NCI-H2196 treated with DMSO at 0.1 percent for 48 hours (cell line): ENCODE results near the gene EEA1.
"Not testable (repeated sequence)": the region's sequence is repeated elsewhere in the genome, so short reads cannot be mapped to it uniquely, and the experiment has no call there.

Experiments used
- DNase-seq: peaks from one replicate; lab custom pipeline; 2025; ENCODE audit not compliant: unreplicated experiment; lab: John Stamatoyannopoulos, UW

EEA1 gene

DNA sequence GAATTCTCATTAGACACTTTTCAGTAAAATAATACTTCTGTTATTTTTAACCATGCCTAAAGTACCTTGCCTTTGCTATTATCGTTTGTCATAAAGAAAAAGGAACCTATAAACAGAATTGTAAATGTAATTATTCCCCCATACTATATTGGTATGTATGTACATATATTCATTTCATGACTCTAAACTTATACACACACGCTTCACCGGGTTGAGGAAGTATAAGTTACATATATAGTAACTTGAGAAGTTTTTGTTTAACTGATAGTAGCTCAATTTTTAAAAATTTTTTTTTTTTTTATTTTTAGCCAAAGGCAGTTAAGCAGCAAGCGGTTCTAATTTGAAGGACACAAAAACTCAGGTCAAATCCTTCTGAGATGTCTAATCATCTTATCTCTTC is 118.7 kb downstream of the EEA1 start:
- DNase-seq: no peak

DNA sequence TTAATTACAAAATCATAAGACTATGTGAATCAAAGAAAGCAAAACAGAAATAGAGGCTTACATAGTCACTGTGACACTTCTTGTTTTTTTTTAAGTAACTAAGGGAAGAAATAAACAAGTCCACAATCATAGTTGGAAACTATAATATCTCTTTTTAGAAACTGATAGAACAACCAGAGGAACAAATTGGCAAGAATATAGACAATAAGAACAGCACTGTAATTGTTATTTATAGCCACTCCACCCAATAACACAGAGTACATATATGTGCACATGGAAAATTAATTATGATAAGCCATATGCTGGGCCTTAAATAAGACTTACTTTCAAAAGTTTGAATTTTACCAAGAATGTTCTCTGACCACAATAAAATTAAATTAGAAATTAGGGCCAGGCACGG is 125.2 kb downstream of the EEA1 start:
- no peak for DNase-seq

DNA sequence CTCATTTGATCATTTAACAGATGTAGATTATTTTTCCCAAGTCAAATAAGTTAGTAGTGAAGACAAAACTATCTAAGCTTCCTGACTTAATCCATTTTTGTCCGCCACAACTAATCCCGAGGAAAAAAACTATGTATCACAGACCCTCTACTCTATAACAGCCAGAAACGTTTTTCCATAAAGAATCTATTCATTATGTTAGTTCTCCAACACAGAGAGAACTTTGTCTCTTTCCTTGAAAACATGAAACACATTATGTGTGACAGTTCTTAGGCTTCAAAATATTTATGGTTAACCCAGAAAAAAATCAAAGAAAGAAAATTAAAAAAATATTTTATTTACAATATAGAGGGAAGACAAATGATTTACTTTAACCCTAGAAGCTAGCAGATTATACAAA is 126.2 kb downstream of the EEA1 start:
- DNase-seq: no peak

DNA sequence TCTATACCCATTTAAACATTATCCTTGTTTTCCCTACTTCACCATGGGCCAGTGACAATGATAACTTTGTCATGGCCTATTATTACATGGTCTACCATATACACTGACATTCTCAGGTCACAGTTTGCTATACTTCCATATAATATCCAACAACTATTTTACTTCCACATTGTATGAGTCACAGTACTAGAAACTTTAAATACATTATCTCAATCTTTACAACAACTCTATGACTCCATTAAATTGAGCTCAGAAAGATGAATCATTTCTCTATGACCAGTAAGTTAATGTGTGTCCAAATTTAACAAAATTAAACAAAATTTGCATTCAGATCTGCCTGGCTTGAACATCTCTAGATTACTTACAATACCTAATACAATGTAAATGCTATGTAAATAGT is 132.4 kb downstream of the EEA1 start:
- no peak for DNase-seq

DNA sequence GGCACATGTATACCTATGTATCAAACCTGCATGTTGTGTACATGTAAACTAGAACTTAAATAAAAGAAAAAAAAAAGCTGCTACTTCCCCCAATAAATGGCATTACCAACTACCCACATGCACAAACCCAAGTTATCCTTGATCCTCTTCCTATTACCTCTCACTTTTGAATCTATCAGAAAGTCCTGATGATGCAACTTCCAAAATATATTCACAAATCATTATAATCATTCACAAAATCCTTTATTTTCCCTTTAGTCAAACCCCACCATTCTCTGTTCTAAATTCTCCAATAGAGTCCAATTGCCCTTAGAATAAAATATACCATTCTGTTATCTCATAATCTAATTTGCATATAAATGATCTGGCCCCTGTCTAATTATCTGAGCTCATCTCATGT is 134.3 kb downstream of the EEA1 start:
- DNase-seq: no peak

DNA sequence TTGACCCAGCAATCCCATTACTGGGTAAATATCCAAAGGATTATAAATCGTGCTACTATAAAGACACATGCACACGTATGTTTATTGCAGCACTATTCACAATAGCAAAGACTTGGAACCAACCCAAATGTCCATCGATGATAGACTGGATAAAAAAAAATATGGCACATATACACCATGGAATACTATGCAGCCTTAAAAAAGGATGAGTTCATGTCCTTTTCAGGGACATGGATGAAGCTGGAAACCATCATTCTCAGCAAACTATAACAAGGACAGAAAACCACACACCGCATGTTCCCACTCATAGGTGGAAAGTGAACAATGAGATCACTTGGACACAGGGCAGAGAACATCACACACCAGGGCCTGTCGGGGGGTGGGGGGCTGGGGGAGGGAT is 134.7 kb downstream of the EEA1 start:
- DNase-seq: not testable (repeated sequence)

DNA sequence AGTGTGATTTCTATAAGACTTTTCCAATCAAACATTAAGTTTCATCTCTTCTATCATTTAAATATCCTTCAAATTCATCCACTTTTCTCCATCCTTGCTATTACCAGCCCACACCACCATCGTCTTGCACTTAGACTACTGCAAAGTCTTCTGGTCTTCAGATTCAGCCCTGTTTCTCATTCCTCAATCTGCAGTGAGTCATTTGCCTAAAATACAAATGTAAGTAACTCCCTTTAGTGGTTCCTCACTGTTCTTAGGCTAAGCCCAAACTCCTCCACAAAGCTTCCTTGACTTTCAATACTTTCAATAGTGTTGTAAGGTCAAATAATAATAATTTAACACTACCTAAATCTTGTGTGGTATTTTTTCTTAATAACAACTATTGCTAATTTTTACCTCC is 143.1 kb downstream of the EEA1 start:
- no peak for DNase-seq

DNA sequence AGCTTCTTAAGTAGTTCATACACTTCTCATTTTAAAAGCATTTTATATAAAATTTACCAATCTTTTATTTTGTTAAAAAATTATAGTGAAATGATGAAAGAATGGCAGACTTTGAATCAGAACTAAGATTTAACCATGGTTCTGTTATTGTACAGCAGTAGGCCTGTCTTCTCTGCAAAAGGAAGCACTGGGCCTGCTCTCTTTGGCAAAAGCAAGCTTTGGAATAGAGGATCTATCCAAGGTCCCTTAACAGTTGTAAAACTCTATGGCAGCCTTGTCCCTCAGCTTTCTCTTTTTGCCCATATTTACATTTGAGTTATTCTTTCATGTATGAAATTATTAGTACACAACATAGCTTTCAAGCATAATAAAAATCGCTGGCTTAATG is 143.5 kb downstream of the EEA1 start:
- DNase-seq: no peak

DNA sequence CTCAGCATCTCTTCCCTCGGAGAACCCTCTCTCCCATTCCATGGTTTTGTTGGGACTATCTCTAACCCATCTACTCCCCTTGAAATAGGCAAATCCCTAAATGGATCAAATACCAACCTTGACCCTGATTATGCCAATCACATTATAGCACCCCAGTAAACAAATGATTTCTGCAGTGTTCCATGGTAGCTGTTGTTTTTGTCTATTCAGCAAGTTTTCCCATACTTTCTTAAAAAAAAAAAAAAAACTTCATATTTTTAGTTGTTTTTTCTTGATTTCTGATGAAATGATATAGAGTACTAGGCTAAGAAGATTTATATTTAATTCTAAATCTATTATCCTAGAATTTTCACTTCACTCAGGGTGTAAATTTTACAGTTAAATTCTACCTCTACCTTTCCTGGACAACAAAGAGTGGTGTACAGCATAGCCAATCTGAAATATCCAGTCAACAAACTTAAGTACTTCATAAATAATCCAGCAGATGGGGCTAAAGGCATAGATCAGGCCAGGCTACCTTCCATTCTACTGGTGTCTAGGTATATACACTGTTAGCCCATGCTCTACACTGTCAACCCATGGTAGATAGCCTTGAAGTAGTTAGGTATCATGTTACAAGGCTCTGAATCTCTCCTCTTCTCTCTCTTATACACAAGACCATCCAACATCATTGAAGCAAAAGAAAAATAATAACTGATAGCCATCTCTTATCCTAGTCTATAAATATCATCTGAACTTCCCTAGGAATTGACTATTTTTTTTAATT is 144.1 kb downstream of the EEA1 start:
- peak; percentile 61 for DNase-seq

DNA sequence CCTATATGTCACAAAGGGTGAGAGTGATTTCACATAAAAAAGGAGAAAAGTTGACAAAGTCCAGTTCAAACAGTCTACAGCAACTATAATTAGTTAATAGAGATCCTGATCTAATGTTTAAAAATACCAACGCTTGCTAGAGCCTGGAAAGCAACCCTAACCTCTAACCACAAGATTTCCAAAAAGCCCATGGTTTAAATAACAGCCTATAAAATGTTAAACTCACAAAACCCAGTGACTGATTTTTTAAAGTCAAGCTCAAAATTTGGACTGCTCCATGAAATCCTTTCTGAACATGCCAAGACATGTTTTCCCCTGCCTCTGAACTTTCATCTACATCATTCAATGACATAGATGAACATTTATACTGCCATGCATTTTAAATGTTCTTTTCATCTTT is 144.7 kb downstream of the EEA1 start:
- DNase-seq: no peak

DNA sequence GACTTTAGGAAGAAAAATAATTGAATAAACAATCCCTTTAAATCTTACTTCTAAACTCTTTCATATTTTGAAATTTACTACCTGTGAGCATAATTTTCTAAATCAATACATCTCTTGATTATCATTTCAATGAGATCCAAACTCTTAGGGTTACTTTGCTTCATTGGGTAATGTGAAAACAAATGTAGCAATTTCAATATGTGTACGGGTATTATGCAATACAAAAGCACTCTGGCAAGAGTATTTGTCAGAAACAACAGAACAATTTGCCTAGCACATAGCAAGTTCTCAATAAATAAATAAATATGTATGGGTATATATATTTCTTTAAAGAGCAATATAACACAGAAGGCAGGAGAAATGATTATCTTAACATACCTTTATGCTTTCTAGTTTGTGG is 149.2 kb downstream of the EEA1 start:
- DNase-seq: no peak

DNA sequence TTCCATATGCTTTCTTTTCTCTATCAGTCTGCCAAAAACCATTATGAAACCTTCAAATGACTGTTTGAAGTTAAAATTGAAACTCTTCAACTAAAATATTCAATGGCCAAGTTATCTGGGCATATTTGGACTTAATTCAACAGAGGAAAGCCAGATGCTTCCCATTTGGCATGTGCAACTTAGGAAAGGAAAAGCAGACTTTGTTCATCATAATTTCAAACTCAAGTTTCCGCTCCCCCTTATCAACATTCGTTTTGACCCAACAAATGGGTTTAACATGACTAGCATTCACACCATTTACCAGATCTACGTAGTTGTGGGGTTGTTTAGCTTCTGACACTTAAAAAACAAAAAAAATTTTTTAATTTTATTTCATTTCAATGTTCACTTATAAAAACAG is 150.6 kb downstream of the EEA1 start:
- DNase-seq: no peak

DNA sequence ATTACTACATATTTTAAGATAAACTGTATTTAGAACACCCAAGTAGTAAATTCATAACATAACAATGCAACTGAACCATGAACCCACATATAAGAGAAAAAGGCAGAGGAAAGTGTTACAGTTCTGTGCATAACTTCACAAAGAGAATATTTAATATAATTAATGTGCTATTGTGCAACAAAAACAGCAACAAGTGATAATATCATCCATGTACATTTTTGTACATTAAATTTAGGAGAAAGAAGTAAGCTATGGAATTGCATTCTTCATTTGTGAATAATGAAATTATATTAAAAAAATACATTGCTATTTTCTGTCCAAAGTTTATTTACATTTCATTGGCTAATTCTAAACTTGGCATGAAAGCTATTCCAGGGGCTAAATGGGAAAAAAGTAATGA is 153.7 kb downstream of the EEA1 start:
- no peak for DNase-seq

DNA sequence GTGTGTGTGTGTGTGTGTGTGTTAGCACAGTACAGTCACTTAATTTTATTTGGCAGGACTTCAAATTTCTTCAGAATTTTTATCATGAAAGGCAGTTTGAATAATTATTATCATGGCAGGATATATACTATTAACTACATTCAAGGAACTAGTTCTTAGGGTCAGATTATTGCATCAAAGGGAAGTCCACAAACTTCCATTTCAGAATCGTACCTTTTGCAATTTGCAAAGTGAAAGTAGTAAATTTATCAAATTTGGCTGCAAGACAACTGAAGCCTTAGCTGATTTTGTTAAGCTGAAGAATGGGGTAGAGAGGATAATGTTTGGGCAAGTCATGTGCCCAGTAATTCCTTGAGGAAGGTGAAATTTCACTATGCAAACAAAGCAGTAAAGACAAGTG is 158.1 kb downstream of the EEA1 start:
- no peak for DNase-seq

DNA sequence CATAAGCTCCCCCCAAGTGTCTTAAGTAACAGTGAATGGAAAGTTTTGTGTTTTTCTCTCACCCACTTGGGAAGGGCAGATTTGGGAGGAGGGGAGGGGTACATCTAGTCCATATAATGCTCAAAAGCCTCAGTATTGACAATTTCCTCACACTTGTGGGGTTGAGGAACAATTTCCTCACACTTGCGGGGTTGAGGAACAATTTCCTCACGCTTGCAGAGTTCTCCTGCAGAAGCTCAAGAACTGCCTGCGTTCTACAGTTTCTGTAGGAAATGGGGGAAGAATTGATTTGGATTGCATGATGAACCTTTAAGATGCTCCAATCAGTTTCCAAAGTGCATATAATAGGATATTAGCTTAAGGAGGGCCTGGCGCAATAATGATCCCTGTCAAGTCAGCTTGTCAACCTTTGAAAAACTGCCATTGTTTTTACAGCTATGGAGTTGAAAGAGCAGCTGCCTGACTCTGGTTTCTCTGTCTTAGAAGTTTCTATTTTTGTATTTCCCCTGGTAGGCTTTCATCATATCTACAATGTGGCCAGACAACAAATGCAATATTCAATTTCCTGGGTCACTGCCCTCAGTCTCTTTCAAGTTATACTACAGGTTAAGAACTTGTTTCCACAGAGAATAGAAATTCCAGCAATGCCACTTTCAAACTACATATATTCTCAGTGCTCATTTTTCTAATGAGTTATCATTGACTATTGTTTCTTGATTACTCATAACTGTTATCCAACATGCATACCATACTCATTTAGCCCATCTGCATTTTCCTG is 159.8 kb downstream of the EEA1 start:
- no peak for DNase-seq

DNA sequence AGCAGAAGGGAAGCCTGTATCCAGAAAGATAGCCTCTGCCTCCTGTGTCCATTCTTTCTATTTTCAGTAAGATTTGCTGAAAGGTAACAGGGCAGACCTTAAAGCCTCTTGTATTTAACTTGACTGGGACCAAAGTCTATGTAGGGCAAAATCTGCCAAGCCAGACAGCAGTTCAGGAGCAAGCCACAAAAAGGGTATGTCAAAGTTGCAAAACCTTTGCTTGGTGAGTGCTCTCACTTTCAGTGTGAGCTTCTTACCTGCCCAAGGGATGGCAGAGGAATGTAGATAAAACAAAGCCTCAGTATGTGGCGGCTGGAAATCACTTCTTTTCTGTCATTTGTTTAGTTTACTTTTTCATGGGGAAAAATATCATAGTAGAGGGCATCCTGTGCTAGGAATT is 163.2 kb downstream of the EEA1 start:
- no peak for DNase-seq

DNA sequence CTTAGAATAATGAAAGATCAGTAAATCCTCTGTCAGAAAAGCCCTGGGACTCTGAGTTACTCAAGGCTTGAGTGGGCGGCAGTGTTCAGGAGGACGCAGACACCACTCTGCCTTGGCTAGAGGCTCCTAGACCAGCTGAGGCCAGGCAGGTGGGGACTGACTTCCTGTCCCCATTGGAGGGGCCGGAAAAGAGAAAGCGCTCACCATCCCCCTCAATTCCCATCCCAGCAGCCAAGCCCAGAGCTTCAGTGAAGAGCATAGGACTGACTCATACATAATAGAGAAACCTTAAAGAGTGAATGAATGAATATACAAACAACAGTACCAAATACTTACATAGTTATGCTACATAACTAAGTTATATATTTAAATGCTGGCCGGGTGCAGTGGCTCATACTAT is 164.3 kb downstream of the EEA1 start:
- no peak for DNase-seq

DNA sequence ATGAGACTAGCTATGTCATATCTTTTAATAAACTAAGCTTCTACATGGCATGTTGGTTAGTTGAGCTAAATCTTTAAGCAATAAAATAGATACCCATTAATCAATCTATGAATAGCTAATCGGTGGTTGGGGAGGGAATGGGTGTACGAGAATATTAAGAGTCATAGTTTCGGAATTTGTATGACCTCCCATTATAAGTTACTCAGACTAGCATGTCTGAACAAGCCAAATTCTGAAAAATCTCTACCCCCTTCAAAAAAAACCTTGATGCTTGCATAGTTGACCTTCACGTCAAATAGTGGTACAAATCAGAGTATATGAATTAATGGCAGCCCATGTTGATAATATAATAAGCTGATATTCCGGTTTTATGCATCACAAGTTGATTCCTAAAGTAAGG is 166.3 kb downstream of the EEA1 start:
- no peak for DNase-seq

DNA sequence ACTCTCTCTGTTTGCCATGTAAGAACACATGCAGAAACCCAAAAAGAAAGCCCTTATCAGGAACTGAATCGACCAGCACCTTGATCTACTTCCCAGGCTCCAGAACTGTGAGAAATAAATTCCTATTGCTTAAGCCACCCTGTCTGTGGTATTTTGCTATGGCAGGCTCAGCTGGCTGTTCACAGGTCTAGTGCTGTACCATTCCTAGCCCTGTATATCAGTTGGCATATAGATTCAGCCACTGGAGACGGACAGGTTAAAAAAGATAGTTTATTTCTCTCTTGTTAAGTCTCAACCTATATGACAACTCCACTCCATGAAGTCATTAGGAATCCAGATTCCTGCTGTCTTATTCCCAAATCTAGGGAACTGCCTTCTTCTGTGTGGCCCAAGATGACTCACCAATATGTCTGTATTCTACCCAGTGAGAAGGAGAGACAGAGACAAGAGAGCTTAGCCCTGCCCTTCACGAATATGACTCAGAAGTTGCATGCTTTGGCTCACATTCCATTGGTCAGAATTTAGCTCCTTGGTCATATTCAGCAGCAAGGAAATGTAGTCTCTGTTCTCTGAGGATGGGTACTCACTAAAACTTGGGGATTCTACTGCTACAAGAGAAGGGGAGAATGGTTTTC is 169.3 kb downstream of the EEA1 start:
- no peak for DNase-seq

DNA sequence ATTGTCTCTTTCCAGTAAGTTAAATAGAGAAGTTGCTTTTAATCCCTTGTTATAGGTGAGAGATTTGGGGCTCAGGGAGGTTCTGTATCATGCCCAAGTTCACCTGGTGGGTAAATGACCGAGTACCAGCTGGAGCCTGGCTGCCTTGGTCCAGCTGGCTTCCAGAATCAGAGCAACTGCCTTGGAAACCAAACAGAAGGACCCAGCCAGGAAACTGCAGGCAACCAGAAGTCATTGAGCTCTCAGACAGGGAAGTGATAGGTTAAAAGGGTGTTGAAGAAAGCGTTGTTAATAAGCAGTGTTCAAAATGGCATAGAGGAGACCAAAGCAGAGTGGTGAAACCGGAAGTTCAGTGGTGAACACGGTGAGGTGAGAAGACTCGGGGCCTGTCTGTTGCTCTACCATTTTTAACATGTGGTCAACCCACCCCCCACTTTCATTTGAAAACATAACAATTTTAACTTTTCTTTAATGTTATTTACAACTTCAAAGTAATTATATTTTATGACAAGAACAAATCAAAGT is 171.4 kb downstream of the EEA1 start:
- DNase-seq: no peak

DNA sequence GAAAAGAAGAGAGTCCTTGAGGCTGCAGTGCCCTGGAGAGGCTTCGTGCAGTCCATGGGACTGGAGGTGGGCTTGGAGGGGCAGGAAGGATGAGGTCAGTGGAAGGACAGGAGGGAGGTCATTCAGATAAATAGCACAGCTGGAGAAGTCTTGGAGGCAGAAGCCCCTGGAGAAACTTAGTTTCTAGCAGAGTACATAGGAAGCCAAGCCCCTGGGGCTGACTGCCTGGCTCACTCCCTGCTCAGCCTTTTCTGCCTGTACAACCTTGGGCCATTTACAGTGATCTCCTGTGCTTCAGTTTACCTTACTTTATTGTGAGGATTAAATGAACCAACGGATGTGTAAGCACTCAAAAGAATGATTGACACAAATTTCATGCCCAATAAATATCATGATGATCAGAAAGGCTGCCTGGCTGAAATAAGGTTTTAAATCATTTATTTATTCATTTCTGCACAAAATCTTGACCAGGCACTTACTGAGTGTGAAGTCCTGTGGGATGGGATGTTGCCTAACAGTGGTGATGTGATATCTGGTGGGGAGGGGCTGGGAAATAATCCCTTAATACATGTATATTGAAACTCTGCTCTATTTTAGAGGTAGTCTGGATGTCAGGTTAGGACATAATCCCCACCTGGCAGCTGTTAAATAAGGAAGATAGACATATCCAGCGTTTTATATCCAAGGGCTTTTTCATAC is 172.0 kb downstream of the EEA1 start:
- DNase-seq: no peak
